GM04503 (cell line): ENCODE results near the gene GLT8D2.
"Not testable (repeated sequence)": the region's sequence is repeated elsewhere in the genome, so short reads cannot be mapped to it uniquely, and the experiment has no call there.

Experiments used
- DNase-seq: peaks from one replicate; pipeline ENCODE4 v3.0.0-alpha.2; 2012; ENCODE audit warnings: low read depth

GLT8D2 gene

GRCh38 chr12:104050436-104050835 lies 449 bp upstream of the GLT8D2 start:
- no peak for DNase-seq

DNA sequence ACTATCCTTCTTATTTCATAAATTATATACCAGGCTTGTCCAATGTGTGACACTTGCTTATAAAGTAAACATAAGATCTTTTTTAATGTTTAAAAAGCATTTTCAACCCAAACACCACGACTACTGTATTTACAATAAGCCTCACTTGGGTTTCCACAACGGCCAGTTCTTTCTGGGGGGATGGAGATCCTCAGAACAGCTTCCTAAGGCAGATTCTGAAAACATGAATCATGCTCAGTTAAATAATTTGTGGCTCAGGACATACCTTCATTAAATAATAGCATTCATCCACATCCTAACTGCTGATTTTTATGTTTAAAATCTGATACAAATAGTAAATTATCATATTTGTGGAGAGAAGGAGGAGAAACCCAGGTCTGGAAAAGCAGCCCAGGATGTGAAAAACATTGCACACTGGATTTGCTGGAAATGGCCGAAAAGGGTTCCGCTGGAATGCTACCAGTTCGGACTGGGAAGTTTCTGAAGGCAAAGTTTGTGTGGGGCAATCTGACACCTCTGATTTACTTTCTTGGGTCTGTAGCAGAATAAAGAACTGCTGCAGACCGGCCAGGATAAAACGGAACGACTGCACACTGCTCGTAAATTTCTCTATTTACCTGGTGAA lies 597 bp downstream of the GLT8D2 start:
- peak; percentile 31 for DNase-seq

GRCh38 chr12:104048811-104049210 lies 1.2 kb downstream of the GLT8D2 start:
- no peak for DNase-seq

GRCh38 chr12:104048162-104048561 lies 1.8 kb downstream of the GLT8D2 start:
- no peak for DNase-seq

GRCh38 chr12:104046306-104046705 lies 3.7 kb downstream of the GLT8D2 start:
- DNase-seq: no peak

GRCh38 chr12:104044158-104044557 lies 5.8 kb downstream of the GLT8D2 start:
- DNase-seq: no peak

DNA sequence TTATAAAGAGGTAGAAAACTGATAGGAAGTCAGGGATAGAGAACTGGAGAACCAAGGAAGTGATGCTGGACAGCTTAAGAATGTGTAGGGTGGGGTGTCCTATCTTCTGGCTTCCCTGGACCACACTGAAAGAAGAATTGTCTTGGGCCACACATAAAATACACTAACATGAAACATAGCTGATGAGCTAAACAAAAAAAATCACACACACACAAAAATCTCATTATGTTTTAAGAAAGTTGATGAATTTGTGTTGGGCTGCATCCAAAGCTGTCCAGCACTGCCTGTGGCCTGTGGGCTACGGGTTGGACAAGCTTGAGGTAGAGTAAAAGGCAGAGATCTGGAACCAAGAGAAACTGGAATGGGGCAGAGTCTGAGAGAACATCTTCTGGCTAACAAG lies 7.4 kb downstream of the GLT8D2 start:
- DNase-seq: no peak

- not testable (repeated sequence) for DNase-seq
Observed at GRCh38 chr12:104039769-104040168, 10.2 kb downstream of the GLT8D2 start.

- DNase-seq: not testable (repeated sequence)
Observed at GRCh38 chr12:104036143-104036542, 13.8 kb downstream of the GLT8D2 start.

DNA sequence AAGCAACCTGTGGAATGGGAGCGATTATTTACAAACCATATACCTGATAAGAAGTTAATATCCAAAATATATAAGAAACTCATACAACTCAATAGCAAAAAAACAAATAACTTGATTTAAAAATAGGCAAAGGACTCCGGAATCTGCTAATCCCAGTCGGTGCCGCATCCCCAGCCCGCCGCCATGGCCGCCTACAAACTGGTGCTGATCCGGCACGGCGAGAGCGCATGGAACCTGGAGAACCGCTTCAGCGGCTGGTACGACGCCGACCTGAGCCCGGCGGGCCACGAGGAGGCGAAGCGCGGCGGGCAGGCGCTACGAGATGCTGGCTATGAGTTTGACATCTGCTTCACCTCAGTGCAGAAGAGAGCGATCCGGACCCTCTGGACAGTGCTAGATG lies 19.4 kb downstream of the GLT8D2 start:
- DNase-seq: not testable (repeated sequence)

- DNase-seq: no peak
Observed at GRCh38 chr12:104026841-104027599, 23.0 kb downstream of the GLT8D2 start.

DNA sequence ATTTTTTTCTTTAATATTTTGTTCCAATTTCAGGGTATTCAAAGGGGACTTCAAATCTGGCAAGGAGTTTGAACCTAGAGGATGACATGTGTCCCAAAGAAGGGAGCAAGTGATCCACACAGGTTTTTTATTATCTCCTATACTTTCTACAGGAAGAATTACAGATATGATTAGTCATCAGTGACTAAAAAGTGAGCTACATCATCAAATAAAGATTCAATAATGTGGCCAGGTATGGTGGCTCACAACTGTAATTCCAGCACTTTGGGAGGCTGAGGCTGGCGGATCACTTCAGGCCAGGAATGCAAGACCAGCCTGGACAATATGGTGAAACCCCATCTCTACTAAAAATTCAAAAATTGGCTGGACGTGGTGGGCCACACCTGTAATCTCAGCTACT lies 24.2 kb downstream of the GLT8D2 start:
- no peak for DNase-seq

DNA sequence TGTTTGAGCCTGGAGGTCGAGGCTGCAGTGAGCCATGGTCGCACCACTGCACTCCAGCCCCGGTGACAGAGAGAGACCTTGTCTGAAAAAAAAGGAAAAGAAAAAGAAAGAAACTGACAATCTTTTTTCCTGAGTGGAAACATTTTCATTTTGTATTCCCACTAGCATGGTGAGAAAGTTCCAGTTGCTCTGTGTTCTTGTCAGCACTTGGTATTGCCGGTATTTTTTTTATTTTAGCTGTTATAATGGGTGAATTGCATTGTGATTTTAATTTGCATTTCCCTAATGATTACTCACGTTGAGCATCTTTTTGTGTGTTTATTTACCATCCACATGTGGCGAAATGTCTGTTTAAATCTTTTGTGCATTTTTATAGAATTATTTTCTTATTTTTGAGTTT lies 25.6 kb downstream of the GLT8D2 start:
- no peak for DNase-seq

DNA sequence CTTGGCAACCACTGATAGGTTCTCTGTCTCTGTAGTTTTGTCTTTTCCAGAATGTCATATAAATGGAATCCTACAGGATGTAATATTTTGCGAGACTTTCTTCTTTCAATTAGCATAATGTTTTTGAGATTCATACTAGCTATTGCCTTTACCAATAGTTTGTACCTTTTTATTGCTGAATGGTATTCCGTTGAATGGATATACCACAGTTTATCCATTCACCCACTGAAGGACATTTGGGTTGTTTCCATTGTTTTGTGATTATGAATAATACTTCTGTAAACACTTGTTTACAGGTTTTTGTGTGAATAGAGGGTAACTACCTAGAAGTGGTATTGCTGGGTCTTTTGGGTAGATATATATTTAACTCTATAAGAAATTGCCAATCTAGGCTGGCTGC lies 26.3 kb downstream of the GLT8D2 start:
- DNase-seq: no peak

DNA sequence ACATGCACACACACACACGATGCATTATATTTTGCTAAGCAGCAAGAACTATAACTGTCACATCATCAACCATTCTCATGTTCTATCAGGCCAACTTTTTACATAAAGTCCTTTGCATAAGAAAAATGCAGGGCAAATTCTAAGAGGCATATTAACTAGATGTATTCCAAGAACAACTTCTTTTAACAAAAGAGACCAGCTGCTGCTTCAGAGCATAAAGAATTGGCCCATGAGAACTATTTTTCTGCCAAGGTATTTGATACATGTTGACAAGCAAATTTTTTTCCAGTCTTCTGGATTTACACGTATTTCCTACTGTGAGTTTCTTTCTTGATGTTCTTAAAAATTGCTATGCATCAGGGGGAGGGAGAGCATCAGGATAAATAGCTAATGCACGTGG lies 27.2 kb downstream of the GLT8D2 start:
- DNase-seq: no peak

DNA sequence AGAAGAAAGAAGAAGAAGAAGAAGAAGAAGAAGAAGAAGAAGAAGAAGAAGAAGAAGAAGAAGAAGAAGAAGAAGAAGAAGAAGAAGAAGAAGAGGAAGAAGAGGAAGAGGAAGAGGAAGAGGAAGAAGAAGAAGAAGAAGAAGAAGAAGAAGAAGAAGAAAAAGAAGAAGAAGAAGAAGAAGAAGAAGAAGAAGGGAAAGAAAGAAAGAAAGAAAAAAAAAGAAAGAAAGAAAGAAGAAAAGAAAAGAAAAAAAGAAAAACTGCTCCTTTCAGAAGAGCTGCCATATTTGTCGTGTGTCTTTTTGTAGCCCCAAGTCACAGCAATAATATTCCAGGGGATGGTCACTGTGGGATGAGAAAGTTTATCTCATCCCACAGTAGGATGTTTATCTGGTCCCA lies 28.1 kb downstream of the GLT8D2 start:
- DNase-seq: not testable (repeated sequence)

DNA sequence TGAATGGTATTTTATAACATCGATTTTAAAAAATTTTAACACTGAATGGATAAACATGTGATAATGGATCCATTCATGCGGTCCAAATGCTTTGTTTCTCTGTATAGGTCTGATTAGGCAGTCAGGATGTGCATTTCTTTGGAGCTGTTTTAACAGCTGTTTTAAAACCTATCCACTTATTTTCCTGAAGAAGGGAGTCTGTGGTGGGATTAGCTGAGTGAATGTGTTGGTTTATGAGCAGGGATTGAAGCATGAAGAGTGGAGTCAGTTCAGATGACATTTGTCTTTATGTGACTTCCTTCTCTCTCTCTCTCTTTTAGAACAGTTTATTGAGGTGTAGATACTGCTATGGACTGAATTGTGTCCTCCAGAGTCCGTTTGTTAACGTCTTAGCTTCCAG lies 37.7 kb downstream of the GLT8D2 start:
- DNase-seq: no peak

- DNase-seq: peak; percentile 69
Observed at GRCh38 chr12:104011253-104011652, 38.7 kb downstream of the GLT8D2 start.

- DNase-seq: no peak
Observed at GRCh38 chr12:104010606-104011169, 39.3 kb downstream of the GLT8D2 start.

GRCh38 chr12:104010121-104010520 lies 39.9 kb downstream of the GLT8D2 start:
- DNase-seq: no peak

DNA sequence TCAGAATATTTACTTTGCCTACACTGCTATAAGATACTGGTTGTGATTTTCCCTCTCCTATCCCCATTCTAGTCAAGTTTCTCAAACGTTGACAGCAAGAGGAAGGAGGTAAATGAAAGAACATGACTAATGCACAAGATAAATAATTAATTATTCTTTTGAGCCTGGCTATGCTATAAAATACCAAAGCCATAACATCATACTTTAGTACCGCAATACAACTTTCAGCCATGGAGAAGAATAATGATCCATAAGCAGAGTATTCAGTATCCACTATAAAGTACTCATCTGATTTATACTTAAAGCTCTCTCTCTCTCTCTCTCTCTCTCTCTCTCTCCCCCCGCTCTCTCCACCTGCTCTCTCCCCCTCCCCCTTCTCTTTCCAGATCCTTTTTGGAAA lies 43.1 kb downstream of the GLT8D2 start:
- DNase-seq: no peak

GRCh38 chr12:104003596-104003995 lies 46.4 kb downstream of the GLT8D2 start:
- DNase-seq: no peak

GRCh38 chr12:104002686-104003085 lies 47.3 kb downstream of the GLT8D2 start:
- DNase-seq: no peak
